HG03378 (cell line): Measurements from ENCODE around the gene RABL6.
"Not testable (repeated sequence)": the region's sequence is repeated elsewhere in the genome, so short reads cannot be mapped to it uniquely, and the experiment has no call there.

Source experiments
- ATAC-seq: cut with Tn5 transposase; IDR thresholded peaks from one replicate; pipeline ENCODE4 v1.9.1; 2021; ENCODE audit warnings: mild to moderate bottlenecking, moderate library complexity; ENCODE audit not compliant: unreplicated experiment

The RABL6 gene

DNA sequence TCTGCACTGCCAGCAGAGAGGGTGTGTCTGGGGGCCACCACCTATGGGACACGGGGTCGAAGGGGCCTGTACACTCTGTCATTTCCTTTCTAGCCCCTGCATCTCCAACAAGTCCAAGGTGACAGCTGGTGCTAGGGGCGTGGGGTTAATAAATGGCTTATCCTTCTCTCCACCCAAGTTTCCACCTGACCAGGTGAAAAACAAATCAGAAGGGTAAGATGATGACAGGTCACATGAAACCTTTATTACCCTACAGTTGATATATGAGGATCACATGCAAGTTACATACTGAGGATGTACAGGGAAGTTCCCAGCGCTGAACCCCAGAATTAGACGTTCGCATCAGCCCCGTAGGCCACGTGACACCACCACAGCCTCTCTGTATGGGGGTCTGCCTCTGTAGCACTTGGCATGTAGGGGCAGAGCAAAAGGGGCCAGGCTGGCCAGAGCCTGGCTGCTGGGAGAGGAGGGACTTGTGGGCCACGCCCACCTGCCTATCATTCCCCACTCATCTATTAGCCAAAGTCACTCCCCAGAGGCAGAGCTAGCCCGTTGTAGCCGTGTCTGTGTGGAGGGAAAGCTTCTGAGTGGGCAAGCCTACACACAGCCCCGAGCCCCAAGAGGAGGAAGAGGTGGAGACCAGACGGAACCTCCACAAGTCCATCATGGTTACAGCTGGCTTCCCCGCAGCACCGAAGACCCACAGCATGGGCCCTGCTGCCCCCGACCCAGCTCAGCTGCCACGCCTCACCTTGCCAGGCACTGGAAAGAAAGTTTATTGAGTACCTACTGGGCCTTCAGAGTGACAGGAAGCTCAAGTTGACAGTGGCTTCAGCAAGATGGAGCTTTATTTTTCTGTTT lies 14.4 kb upstream of the RABL6 start:
- ATAC-seq, result no peak

DNA sequence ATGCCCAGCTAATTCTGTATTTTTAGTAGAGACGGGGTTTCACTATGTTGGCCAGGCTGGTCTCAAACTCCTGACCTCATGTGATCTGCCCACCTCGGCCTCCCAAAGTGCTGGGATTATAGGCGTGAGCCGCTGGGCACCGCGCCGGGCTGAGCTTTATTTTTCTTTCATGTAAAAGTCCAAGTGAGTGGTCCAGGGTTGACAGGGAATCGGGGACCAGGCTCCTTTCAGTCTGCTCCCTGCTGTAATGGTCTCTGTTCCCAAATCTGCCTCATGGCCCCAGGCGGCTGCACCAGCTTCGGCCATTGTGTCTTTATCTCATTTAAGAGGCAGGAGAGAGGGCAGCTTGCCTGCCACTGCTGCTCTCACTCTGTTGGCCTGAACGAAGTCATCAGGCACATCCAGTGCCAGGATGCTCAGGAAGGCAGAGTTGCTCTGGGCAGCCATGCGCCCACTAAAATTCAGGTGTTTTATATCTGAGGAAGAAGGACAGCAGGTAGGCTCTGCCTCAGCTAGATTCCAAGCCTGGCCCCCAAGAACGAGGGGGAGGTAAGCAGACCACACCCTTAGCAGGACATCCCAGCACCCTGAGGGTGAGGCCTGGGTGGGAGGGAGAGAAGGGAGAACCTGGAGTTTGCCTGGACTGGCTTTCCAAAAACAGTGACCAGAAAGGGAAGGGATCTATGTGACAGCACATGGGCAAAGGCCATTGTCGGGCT lies 13.3 kb upstream of the RABL6 start:
- ATAC-seq, result no peak

GRCh38 chr9:136795000-136795348 lies 12.8 kb upstream of the RABL6 start:
- ATAC-seq, result no peak

DNA sequence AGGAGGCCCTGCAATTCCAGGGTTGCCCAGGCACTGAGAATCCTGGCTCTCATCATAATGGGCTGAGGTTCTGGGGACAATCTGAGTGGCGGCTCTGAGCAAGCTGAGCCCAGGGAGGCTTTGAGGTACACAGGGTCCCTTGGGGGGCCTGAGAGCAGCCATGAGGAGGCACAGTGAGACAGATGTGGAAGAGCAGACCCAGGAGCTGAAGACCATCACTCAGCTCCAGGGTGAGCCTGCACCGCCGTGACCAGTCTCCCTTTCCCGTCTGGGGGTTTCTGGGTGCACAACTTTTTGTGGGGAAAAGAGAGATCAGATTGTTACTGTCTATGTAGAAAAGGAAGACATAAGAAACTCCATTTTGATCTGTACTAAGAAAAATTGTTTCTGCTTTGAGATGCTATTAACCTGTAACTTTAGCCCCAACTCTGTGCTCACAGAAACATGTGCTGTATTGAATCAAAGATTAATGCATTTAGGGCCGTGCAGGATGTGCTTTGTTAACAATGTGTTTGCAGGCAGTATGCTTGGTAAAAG lies 11.4 kb upstream of the RABL6 start, which contains the start of gene CCDC183:
TSS of gene CCDC183 (plus strand) at position 101 of the 537 bp plus-strand sequence. CDS start at position 161, 60 bp downstream.
- ATAC-seq, result no peak

- not testable (repeated sequence) for ATAC-seq
Measured at GRCh38 chr9:136796775-136797347, 10.9 kb upstream of the RABL6 start.

DNA sequence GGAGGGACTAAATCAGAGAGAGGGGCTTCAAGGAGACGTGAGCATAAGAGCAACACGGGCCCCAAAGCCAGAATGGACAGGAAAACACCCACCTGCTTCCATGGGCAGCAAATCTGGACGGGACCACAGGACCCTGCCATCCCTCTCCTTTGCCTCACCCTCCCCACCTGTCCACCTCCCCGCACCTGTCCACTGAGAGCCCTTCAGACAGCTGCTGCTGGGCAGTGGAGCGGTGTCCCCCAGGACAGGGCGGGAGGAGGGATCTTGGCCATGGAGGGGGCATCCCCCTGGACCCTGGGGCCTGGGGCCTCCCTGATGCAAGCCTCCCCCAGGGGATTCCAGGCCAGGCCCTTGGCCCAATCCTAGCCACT lies 9.1 kb upstream of the RABL6 start:
- no peak for ATAC-seq

GRCh38 chr9:136799079-136799853 lies 8.5 kb upstream of the RABL6 start:
- no peak for ATAC-seq

DNA sequence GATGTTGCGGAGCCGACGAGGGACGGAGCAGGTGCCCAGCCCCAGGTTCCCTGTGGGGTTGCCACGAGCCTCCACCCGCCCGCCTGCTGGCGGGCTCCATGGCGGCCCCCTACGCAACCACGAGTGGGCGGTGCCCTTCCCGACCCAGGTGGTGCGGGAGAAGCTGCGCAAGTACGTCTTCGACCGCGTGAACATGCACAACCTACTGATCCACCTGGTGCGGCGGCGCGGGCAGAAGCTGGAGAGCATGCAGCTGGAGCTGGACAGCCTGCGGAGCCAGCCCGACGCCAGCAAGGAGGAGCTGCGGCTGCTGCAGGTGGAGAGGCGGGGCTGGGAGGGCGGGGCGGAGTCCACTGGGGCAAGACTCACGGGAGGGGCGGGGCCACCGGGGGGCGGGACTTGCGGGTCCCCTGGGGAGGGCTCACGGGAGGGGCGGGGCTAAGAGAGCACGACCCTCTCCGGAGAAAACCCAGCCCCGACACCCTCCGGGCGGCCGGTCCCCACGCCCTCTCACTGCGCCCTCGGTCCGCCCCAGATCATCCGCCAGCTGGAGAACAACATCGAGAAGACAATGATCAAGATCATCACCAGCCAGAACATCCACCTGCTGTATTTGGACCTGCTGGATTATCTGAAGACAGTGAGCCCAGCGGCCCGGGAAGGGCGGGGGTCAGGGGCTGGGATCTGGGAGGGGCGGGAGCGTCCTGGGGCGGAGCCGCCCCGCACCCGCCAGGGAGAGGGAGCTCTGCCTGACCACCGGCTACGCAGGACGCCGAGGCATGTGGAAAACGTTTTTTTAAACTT lies 7.7 kb upstream of the RABL6 start:
- ATAC-seq, result no peak

GRCh38 chr9:136802321-136802720 lies 5.4 kb upstream of the RABL6 start:
- ATAC-seq, result no peak

DNA sequence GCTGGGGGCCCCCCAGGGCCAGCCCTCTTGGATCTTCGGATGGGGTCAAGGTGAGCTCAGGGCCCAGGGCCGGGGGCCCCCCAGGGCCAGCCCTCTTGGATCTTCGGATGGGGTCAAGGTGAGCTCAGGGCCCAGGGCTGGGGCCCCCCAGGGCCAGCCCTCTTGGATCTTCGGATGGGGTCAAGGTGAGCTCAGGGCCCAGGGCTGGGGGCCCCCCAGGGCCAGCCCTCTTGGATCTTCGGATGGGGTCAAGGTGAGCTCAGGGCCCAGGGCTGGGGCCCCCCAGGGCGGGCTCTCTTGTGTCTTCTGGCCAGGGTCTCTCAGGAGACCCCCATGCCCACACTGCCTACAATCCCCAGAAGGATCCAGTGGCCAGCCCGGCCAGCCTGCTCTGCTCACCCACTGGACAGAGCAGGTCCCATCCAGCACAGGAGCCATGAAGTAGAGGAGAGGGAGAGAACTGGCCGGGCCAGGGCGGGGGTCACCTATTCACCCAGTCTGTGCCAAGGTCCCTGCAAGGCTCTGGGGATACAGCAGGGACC lies 4.7 kb upstream of the RABL6 start:
- ATAC-seq, result not testable (repeated sequence)

GRCh38 chr9:136803551-136804508 lies 3.9 kb upstream of the RABL6 start:
- ATAC-seq, result no peak

- no peak for ATAC-seq
Measured at GRCh38 chr9:136804509-136805206, 3.1 kb upstream of the RABL6 start.

- no peak for ATAC-seq
Measured at GRCh38 chr9:136805207-136805740, 2.5 kb upstream of the RABL6 start.

- no peak for ATAC-seq
Measured at GRCh38 chr9:136806067-136806466, 1.7 kb upstream of the RABL6 start.

GRCh38 chr9:136806631-136807201 lies 1.0 kb upstream of the RABL6 start:
- ATAC-seq, result no peak

GRCh38 chr9:136808075-136808805 lies 492 bp downstream of the RABL6 start:
- no peak for ATAC-seq

DNA sequence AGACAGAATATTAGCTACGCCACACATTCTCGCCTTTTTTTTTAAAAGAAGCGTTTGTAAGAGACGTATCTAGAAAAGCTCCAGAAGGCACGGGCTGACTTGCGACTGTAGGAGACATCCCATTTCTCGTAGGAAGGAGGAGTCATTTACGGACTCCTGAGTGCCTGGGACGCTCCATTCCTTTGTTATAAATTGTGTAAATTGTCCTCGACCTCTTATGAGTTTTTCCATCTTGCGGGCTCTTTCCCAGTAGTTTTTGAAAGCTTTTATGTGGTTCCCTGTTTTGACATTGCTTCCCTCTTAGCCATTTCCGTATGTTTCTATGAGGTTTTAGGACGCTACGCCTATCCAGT lies 1.0 kb downstream of the RABL6 start:
- no peak for ATAC-seq
